Fibroblast of skin of back (primary cell): ENCODE results near the gene THOC1.

Experiments
- DNase-seq: peaks from one replicate; pipeline ENCODE4 v3.0.0-alpha.2; 2013

The THOC1 gene

DNA sequence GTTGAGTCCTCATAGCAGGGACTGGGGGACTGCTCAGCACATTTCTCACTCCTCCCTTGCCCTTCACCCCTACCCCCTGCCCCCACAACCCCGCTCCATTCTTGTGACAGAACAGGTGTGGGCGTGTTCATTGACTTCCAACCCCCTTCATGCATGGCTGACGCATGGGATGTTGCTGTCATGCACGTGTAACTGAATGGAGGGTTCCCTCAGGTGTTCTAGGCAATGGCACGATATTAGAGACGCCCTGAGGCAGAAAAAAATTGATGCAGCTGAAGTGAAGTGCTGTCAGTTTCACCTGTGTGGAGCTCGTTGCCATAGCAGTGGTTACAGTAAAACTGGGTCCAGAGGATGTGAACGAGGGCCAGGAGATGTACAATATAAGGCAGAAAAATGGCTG lies 6.5 kb upstream of the THOC1 start:
- no peak for DNase-seq

DNA sequence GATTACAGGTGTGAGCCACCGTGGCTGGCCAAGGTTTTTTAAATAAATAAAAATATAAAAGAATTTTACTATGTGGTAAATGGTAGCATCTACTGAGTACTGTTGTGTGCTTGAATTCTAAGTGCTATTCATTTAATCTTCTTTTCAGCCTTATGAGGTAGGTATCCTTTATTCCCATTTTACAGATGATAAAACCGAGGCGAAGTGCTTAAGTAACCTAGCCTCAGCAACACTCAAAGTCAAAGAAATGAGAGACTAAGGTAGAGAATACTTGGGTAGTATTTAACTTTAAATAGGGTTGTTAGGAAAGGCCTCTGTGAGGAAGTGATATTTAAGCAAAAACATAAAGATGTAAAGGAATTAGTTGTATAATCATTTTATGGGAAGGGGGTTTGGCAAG lies 5.7 kb upstream of the THOC1 start:
- DNase-seq = no peak

DNA sequence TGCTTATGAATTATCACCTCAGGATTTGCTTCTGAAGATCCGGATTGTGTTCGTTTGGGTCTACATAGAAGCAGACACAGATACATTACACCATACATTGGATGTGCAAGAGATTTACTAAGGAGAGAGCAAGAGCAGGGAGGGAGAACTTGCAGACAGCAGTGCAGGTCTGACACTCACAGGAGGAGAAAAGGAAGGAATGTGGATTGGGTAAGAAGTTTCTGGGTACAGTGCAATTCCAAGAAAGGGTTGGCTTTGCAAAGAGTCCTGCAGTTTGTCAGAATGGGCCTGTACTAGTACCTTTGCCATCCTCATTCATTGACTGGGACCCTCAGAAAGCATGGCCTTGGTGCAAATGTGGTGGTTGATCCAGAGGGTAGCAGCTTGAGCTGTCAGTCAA lies 4.8 kb upstream of the THOC1 start:
- DNase-seq = no peak

DNA sequence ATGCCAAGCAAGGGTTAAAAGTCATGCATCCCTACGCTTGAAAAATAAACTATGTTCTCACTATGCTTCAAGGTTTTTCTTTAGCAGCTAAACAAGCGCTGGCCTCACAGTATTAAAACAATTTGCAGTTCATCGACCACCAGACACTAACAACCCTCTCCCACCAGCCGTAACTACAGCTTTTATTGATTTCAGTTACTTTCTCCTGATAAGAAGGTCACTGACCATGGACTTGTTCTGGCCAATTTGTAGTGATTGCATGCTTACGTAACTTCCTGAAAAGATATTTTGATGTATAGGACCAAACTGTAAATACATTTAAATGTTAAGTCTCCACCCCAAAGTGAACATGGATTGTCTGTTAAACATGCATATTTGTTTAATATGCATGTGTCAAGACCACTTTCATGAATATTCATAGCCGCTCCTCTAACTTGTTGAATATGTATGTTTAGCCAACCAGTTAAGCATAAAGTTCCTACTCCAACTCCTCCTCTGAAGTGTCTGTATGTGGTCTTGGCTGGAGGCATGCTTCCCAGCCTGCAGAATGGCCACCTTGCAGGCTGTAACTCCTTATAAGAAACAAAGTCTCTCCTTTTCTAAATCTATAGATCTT lies 1.7 kb upstream of the THOC1 start:
- no peak for DNase-seq

DNA sequence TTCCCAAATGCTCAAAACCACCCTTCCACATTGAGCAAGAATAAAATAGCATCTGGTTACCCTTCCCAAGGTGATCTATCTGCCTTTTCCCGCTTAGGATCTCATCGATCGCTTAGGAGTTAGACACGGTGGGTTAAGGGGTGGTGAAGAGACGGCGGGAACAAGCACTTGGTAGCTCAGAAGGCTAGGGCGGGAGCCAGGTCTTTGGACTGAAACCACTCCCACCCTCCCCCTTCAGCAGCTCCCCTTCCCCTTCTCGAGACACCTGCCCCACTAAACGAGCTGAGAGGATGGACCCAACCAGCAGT lies 513 bp downstream of the THOC1 start:
- no peak for DNase-seq

DNA sequence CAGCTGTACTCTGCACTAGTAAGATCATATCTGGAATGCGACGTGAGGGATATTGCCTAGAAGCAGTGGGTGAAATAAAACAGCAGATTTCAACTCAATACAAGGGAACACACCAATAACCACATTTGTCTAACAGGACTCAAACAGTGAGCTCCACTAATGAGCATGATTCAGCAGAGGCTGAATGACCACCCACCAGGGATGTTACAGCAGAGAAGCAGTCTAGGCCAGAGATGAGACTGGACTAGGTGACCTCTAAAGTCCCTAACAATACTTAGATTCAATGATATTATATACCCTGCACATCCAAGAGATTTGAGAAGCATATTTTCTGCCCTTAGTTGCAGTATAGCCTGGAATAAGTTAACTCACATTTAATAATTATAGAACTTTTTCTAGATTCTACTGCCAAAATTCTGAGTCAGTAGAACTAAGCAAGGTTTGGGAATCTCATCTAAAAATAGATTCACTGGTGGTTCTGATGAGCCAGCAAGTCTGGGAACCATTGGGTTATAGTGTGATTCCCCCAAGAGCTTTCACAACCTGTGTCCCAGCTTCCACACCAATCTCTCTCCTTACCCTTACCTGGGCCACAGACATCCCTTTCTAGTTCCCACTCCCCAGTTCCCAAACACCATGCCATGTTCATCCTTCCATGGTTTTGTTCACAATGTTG lies 6.3 kb downstream of the THOC1 start:
- DNase-seq = no peak

DNA sequence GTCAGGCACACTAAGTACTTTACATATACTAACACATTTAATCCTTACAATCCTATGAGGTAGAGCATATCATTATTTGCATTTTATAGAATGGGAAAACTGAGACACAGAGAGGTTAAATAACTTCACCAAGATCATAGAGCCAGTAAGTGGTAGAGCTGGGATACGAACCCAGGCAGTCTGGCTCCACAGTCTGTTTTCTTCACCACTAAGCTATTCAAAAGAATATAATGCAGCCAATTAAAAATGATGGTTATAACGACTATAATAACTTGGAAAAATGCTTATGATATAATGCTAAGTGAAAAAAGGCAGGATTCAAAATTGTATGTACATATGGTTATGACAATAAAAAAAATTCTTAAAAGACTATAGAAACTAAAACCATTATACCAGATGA lies 7.3 kb downstream of the THOC1 start:
- DNase-seq = no peak

DNA sequence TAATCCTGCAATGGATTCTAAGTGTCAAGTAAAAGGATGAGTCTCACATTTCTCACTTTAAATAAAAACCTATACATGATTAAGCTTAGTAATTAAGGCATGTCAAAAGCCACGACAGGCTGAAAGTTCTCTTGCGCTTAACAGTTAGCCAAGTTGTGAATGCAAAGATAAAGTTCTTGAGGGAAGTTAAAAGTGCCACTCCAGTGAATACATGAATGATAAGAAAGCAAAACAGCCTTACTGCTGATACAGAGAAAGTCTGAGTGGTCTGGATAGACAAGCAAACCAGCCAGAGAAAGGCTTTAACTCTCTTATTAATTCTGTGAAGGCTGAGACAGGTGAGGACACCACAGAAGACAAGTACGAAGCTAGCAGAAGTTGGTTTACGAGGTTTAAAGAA lies 12.7 kb downstream of the THOC1 start:
- DNase-seq = no peak

DNA sequence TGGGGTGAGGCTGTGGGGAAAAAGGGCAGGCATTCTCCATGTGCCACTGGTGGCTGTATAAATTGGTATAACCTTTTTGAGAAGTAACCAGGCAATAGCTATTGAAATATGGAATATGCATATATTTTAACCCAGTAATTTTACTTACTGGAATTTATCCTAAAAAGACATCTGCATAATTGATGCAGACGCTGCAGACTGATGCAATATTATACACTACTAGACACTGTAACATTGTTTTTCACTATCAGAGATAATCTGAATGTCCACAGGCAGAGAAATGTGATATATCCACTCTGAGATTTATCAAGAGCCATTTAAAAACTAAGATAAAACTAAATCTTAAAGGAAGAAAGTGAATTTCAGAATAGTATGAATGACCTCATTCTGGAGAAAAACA lies 14.7 kb downstream of the THOC1 start:
- no peak for DNase-seq

DNA sequence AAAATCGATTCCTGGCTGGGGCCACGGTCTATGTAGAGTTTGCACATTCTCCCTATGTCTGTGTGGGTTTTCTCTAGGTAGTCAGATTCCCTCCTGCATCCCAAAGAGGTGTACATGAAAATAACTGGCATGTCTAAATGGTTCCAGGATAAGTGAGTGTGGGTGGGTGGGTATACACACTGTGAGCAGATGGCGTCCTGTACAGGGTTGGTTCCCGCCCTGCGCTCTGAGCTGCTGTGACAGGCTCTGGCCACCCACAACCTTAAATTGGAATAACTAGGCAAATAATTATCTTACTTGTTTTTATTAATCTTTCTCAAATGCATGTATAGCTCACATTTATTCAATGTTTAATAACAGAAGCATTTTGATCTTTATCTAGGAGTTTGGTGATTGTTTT lies 16.3 kb downstream of the THOC1 start:
- DNase-seq = no peak

DNA sequence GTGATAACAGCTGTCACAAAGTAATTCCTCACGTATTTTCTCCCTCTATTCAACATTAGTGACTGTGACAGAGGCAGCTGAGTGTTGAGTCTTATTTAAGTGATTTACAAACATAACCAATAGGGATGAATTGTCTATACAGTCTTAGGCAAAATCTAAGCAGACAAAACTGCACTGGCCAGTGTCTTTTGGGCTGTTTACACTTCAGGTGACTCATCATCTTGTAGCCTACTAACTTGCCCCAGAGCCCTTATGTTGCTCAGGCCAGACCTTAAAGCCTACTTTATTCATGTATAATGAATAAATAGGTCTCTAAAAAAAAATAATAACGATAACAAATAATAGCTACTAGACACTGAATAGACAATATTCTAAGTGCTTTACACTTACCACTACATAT lies 17.2 kb downstream of the THOC1 start:
- DNase-seq = peak; percentile 14

DNA sequence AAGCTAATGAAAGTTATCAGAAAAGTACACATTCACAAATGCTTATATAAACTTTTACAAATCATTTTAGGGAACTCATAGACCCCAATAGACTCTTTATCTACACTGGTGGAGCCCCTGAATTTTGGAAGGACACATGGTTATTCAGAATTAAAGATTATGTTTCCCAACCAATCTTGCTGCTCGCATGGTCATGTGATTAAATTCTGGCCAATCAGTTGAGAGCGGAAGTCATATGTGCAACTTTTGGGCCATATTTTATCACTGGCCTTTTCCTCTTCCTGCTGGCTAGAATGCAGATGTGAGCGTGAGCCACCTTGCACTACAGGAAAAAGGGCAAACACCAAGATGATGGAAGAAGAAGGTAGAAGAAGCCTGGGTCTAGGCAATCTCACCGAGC lies 19.8 kb downstream of the THOC1 start:
- no peak for DNase-seq

DNA sequence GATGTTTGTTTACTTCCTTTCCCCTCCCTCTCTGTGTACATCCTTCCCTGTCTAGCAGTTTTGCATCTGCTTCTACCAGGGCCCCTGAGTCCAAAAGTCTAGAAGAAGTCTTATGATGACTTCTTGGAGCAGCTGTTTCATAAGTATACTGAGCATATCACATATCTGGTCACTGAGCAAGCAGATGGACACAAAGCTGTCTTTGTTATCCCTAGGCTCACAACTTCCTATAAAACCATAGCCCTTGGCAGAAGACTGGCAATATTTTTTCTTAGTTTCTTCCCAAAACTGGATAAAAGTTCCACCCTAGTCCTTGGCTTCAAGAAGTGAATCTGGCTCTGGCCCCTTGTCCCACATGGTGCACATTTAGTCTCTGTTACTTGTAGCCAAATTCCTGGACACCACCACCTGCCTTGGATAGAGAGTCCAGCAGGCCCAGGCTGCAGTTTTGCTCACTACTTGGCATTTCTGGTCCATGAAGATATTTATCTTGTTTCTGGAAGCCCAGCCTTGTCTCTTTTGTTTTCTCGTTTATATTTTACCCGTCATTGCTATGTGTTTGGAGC lies 22.5 kb downstream of the THOC1 start:
- no peak for DNase-seq

DNA sequence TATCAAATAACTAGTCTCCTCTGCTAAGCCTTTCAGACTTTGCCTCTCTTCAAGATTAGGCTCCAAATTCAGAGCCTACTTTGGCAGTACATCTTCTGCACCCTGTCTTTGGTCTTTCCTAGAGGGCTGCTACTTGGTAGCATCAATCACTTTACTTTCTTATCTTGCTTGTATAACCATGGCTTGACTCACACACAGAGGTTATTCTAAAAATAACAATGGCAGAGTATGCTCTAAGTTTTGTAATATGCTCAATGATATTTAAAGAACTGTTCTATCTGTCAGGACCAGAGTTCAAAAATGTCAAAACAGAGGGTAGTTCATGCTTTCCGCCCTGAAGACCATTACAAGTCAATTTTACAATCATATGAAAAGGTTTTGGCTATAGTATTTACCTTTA lies 27.7 kb downstream of the THOC1 start:
- peak; percentile 5 for DNase-seq

DNA sequence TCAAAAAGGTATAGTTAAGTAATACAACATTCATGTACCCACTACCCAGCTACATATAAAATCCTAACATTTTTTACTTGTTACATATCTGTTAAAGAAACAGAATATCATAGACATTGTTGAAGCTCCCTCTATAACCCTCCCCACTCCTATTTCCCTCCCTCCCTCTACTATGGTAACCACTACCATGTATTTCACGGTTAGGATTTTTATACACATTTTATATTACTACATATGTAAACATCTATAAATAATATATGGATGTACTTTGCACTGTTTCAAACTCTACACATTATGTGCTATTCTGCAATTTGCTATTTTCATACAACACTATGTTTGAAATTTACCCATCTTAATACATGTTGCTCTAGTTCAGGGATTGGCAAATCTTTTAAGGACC lies 36.3 kb downstream of the THOC1 start:
- DNase-seq = no peak

DNA sequence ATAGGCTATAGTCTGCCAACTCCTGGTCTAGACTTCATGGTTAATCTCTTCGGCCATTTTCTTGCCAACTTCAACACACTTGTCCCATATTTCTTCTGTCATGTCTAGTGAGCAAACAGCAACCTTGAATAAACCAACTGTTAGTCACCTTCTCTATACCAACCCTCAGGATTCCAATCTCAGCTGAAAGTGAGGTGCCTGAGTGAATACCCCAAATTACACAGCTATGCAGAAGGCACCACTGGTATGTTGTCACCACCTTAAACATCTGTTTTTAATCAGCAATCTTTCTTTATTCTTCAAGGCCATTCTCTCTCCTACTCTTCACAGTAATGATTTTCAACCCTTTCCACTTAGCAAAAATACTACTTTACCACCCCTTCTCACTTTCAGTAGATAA lies 39.3 kb downstream of the THOC1 start:
- peak; percentile 16 for DNase-seq

DNA sequence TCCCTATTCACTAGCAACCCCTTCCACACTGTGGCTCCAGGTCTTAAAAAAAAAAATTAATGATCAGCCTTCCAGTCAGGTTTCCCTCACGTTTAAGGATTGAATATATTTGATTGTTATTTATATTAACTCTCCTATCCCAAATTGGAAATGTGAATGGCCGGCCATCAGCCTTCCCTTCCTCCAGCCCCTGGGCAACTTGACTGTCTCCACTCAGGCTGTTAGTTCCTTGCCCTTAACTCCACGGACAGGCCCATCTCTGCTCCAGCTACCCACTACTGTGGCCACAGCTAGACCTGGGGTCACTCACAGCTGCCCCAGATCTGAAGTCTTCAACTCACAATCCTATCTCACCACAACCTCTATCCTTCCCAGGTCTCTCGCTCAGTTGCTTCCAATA lies 39.9 kb downstream of the THOC1 start:
- DNase-seq = no peak

DNA sequence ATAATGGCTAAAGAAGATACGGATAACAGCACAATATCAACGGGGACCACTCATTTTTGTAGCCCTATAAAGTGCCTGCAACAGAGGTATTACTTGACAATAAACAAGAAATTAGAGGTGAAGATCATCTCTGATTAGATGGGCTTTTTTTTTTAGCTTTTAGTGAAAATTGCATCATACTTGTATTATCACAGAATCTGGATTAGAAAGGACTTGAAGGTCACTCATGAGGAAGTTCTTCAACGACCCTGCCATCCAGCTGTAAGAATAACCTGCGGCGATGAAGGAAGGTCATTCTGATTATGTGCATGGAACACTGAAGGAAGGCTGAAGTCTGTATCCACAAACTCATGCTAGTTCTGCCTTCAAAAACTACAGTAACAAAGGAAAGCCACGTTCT lies 40.5 kb downstream of the THOC1 start:
- no peak for DNase-seq

DNA sequence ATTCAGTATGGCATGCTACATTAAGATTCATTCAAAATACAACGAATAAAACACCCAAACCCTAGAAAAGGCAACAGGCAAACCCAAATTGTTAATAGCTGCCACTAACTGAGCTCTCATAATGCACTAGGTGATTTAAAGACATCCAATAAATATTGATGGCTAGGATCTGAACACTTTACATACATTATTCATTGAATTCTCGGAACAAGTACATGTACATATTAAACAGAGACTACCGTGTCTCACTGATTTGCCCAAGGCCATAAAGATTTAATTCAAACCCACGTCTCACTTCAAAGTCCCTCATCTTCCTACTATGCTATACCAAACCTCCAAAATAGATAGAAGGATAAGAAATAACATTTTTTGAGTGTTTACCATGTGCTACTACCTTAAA lies 42.1 kb downstream of the THOC1 start:
- no peak for DNase-seq

DNA sequence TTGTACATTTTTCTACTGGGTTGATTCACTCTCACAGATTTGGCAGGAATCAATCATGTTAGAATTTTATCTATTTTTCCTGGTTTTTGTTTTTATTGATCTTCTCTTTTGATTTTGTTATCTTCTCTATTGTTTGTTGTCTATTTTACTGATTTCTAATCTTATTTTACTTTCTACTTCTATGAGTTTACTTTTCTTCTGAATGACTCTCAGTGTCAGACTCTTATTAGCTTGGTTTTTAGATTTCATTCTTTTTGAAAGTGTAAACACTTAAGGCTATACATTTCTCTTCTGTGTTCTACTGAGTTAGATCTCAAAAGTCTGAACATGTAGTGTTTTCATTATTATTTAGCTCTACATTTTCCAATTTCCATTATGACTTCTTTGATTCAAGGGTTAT lies 47.1 kb downstream of the THOC1 start:
- DNase-seq = no peak

DNA sequence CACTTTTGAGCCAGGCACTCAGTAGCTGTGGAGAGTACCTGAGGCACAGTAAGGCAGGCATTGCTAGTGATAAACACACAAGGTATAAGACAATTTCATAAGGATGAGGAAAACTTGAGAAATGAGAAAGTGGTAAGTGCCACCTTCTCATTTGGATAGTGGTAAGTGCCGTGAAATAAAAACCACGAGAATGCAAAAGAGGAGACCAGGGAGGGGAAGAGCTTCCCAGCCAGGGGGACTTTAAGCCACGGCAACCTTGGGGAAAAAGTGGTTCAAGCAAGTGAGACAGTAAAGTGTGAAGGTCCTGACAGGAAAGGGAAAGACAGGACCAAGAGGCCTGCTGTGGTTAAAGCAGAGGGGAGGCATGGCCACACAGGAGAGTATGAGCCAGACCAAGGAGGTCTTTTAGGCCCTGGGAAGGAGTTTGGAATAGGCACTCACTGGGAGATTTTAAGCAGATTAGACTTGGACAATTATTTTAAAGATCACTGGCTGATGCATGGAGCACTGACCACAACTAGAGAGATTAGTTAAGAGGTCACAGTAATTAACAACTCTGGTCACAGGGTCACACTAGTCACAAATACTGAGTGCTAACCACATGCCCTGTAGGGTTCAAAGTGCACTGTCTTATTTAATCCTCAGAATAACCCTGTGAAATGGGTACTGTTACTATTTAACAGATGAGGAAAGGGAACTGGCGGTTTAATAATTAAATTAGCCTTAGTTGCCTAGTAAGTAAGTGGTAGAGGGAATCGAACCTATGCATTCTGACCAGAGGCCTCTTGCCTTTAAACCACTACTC lies 50.1 kb downstream of the THOC1 start:
- DNase-seq = no peak

DNA sequence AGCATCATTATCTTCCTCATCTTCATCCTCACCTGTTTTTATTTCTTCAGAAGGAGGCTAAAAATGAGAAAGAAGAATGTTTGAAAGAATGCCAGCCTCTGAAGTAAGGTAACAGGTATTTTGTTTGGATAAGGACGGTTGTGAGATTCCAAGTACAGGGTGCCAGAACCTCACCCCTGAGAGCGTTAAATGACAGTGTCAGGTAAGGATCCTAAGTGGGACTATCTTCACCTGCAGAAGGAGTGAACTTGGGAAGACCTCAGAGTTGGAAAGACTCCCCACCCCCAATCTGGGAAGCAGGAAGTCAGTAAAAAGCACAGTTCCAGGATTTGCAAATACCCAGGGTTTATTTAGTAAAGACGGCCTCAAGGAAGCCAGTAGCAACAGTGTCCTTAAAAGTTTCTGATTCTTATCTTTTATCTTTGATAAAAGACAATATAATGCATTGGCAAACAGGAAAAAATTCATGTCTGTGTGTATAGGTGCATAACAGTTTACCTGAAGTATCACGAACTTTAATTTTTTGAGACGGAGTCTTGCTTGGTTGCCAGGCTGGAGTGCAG lies 52.3 kb downstream of the THOC1 start:
- DNase-seq = no peak

DNA sequence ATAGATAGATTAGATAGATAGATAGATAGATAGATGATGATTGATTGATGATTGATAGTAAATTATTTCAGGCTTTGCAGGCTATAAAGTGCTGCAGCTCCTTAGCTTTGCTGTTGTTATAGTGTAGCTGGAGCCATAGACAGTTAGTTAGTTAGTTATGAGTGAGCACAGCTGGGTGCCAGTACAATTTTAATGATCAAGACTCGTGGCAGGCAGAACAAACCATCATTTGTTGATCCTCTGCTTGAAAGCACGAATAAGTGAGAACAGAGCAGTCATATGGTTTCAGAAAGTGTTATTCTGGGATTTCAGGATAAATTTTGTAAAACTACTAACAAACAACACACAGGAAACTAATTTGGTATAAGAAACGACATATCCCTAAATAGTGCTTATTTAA lies 53.9 kb downstream of the THOC1 start:
- DNase-seq = no peak

DNA sequence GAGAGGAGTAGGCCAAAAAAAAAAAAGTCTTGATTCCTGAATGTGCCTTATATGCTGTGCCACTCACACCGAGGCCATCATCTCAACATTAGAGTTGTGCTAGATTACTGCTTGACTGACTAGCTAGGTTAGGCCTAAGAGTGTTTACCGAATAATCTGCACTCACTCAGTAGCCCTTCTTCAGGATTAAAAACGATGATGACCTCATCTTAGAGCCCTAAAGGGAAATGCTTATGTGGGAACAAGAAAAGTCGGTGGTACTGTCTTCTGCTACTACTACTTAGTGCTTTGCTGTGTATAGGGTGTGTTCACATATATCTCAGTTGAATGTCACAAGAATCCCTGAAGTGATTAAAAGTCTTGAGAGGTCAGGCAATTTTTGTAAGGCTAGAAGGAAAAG lies 54.3 kb downstream of the THOC1 start:
- DNase-seq = no peak
